ENCODE data around the gene TAC3.
A peak's percentile ranks its signal among the peaks of the same experiment; 100 is the strongest.
"Not testable (repeated sequence)": the region's sequence is repeated elsewhere in the genome, so short reads cannot be mapped to it uniquely, and the experiment has no call there.

TAC3 gene

DNA sequence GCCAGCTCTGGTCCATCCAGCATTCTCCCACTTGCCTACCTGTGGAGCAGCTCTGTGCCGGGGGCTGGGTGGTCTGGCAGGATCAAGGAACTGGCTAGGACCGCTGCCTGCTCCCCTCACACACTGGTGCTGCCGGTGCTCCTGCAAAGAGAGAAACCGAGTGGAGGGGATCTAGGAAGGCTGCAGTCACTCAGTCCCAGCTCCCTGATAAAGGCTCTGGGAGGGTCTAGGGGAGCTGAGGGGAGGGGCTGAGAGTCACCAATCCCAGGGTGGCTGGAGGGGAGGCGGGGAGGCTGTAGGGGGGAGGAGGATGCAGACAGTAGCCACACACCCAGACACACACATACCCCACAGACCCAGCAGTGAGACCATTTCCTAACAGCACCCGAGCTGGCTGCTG lies at the start of gene TAC3:
TAC3 (minus strand) TSS at position 182 of the 400 bp plus-strand sequence. CDS start 732 bp downstream, outside the sequence.
- DNase-seq: no peak

DNA sequence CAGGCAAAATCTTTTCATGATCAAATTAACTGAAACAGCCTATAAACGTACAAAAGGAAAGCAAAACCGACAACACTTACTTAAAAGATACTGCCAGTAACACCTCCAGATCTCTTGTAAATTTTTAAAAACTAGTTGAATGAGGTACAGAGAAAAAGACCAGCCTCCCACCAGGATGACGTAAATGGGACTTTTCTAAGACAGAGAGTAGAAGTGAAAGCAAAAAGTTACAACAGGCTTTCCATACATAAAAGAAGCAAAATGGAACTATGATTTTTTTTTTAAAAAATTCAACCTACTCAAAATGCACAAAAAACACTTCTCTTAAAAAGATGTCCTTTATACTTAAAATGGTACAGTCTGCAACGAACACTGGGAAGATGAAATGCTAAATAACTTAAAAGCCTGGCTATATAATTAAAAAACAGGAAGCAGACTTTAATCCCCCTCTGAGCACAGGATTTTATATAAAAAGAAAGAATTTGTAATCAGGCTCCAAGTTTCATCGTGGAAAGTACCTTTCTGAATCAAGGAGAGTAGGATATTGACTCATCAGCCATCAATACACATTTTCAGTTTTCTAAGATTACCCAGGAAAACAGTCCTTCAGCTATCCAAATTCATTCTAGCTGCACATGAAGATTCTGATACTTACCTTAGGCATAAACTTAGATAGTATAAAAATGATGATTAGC lies 47.8 kb upstream of the TAC3 start:
- no peak for DNase-seq

DNA sequence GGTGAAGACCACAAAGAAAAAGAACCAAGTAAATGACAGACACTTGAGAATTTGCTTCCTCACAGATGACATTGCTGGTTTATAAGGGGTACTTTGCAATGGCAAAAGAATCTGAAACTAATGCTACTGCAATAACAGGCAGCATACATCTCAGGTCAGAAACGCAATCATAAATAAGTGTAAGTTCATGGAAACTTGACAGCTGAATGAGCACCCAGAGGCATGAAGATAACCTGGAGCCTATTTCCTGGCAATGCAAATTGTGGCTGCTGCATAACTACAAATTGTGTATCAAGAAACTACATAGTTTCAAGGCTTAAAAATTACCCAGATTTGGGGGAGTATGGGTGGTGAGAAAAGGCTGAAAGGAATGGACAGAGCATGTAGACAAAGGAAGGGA lies 42.1 kb upstream of the TAC3 start:
- no peak for DNase-seq

DNA sequence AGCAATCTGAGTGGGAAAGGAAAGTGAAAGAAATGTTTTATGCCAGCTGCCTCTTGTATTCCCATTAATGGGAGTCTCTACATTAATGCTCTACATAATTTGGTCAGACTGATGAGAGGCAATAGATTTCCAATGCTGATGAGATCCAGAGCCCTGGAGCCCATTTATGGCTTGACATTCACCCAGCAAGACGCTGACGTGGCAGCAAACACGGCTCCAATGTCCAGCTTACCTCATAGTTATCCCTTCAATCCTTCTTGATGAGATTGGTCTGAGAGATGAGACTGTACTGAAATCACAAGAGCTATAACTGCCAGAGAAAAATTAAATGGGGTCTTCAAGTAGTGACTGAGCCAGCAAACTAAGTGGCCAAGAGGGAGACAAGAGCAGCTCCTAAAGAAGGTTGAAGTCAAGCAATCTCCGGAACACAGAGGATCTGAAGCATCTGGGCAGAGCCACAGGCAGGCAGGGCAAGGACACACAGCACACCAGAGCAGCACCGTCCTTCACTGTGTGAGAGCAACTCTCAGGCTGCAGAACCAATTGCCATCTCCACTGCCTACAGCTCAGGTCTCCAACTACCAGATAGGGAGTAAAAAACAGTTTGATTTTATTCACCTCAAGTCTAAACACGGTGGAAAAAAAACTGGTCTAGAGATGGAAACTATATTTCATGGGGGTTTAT lies 40.9 kb upstream of the TAC3 start:
- DNase-seq: no peak

DNA sequence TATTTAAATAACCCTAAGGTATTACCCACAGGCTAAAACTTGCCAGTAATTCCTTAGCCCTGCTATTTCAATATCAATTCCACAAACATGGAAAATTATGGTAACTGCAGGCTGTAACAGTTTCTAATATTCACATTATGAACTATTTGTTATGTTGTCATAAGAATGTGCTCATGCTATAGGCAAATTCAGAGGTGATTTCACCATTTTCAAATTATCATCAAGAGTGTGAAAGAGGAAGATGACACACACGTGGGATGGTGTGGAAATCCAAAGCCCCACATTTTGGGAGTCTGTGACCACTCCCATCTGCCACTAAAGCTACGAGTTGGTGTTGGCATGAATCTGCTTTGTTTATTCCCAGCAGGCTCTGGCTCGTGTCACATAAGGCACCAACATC lies 39.5 kb upstream of the TAC3 start:
- no peak for DNase-seq

DNA sequence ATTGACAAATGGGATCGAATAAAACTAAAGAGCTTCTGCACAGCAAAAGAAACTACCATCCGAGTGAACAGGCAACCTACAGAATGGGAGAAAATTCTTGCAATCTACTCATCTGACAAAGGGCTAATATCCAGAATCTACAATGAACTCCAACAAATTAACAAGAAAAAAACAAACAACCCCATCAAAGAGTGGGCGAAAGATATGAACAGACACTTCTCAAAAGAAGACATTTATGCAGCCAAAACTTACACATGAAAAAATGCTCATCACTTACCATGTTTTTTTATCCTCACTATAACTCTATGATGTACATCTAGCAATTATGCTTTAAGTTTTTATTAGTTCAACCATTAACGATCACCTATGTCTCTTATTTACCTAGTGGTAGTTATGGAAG lies 37.6 kb upstream of the TAC3 start:
- DNase-seq: not testable (repeated sequence)

DNA sequence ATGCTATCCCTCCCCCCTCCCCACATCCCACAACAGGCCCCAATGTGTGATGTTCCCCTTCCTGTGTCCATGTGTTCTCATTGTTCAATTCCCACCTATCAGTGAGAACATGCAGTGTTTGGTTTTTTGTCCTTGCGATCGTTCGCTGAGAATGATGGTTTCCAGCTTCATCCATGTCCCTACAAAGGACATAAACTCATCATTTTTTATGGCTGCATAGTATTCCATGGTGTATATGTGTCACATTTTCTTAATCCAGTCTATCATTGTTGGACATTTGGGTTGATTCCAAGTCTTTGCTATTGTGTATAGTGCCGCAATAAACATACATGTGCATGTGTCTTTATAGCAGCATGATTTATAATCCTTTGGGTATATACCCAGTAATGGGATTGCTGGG lies 36.8 kb upstream of the TAC3 start:
- DNase-seq: not testable (repeated sequence)

DNA sequence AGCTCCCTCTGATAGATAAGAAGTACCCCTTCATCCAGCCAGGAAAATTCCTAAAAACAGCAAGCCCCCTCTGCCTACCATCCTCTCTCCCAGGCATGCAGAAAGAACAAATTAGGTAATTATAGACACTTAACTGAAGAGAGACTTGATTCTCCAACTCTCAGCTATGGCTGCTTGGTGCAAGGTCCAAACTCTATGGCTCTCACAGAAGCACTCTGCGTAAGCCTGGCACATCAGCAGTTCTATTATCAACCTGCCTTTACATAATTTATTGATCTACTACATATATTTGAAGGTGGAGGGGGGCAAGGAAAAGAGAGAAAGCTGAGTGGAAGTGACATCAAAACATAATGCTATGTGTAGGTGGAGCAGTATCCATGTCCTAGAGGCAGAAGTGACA lies 34.7 kb upstream of the TAC3 start:
- DNase-seq: no peak

DNA sequence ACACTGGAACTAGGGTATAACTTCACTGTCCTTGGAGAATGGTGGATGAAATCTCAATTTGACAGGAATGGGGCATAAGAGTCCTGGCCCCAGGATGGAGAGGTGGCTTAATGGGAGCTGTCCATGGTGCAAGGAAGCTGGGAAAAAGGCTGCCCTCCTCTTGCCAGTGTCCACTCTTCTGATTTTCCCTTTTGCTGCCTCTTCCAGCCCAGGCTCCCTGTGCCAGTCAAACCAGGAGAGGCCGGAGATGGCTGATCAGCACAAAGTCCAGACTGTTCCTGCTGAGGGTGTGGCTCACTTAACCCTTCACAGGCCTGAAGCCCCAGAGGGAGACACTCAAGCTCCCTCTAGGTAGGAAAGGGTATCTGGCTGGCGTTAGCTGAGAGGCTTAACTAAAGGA lies 33.6 kb upstream of the TAC3 start, which contains the start of gene MYO1A:
MYO1A (minus strand) TSS at position 240 of the 400 bp plus-strand sequence. CDS start 1,806 bp downstream, outside the sequence.
- DNase-seq: no peak

DNA sequence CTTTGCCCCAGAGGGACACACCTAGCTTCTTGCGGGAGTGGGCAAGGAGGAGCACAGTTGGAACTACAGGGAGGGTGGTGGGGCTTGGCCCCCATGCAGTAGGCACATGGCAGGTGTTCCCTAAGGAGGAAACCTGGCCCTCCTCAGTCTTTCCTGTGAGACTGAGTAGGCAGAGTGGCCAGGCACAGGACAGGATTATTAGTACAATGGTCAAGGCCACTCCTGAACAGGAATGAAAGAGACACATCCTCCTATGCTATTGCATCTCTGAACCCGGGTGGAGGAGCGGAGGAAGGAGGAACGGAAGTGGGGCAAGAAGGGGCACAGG lies 32.8 kb upstream of the TAC3 start:
- DNase-seq: no peak

DNA sequence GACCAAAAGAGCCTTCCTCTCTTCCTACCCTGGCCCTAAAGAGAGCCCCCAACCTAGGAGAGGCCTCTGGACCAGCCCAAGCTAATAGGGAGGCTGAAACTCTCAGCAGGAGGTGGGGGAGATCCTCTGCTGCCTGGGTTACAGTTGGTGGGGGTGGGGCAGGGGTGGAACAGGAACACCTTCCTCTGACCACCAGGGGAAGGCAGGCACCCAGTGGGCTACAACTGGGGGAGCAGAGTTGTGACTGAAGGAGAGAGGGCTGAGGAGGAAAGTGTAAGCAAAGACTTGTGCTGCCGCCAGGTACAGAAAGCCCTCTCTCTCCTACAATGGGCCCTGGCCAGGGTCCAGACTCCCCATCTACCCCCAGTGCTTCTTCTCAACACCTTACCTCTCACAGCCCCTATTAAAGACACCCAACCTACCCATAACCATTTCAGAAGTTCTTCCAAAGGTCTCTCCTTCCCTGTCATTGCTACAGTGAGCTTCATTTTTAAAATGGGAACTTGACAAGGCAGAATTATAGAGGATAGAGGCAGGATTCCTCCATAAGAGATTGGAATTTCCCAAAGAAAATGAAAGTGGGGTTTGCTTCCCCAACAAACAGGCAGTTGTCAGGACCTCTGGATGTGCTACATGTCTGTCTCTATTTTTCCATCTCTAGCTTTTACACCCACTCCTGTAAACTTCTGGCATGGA lies 32.2 kb upstream of the TAC3 start:
- no peak for DNase-seq

DNA sequence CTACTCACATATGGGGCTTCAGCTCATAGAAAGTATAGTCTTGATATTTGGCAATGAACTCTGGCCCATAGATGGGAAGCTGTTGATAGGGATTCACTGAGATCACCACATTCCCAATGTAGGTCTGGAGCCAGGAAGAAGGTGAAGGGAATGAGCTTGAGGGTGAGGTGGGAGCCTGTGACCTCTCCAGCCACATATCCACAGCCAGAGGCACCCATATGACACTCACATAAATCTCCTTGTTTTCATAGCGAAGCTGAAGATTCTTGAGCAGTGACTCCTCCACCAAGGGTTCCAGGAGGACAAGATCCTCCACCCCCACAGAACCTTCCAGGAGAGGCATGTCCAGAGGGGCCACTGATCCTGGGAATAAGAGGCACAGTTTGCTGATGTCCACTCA lies 31.7 kb upstream of the TAC3 start:
- no peak for DNase-seq

DNA sequence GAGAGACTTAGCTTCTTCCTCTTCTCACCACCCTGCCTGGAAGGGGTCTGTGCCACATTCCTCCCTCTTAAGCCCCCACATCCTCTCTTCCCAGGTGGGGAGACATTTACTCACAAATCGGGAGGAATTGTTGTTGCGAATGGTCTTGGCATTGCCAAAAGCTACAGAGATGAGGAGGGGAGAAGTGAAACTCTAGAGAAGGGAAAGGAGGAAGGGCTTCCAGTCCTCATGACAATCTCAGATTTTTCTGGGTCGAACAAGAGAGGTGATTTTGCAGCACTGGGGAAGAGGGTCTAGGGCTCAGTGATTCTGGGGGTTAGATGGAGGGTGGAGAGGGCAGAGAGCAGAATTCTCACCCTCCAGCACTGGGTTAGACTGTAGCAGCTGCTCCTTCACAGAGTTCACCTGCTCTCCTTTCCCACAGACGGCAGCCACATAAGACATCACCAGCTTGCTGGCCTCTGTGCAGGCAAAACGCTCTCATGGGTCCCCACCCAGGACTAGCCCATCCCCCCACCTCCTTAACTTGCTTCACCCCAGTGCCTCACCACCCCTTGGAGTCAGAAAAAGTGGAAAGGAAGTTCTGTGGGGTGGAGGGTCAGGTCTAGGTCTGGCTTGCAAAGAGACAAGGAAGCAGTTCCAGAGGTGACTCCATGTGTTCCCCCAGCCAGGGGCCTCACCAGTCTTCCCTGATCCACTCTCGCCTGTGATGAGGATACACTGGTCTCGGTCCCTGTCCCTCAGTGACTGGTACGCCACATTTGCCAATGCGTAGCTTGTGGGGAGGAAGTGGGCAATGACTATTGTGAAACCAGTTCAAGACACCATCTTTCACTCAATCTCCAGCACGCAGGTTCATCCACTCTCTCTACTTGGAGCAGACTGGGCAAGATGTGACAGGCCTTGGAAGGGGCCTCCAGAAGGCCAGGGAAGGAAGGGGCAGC lies 30.9 kb upstream of the TAC3 start:
- DNase-seq: peak in 2 of 14 donors; percentile 3 to 42

DNA sequence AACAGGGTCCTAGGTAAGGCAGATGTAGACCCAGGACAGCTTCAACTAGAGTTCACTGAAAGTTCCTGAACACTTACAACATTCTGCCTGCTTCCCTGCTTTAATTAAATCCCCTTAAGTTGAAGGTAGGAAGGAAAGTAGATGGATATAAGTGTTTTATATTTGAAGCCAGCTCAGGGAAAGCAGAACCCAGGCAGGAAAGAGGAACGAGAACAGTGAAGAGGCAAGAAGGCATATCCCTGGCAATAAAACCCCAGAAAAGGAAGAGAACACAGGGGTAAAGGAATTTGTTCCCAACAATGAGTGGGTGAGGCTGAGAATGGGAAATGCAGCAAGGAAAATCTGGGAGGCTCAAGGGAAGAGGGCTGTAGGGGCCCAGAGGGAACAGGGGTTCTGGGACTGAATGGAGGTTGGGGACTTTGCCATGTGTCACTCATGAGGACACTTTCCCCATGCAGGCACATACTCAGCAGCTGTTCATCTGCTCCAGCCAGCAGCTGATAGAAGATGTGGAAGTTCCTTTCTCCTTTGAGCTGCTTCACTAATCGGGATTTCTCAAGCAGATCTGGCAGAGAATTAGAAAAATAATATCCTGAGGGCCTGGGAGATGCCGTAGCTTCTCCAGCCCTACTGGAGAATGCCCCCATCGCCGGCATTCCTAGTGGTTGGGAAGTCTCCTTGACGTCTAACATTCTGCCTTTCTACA lies 29.9 kb upstream of the TAC3 start:
- DNase-seq: no peak

DNA sequence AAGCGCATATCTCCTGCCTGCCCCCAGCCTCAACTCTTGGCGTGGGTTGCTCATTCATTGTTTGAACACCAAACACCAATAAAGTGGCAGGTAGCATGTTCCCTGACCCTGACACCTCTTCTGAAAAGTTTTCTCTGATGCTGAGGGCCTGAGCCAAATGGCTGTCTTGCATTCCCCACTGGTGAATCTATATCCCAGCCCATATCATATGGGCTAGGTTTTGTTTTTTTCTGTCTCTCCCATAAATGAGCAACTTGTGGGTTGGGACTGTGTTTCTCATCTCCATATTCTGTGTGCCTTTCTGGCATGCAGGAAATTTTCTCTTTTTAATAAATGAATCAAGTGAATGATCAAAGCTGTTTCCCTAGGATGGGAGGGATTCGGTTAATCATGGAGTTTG lies 28.6 kb upstream of the TAC3 start:
- DNase-seq: no peak

DNA sequence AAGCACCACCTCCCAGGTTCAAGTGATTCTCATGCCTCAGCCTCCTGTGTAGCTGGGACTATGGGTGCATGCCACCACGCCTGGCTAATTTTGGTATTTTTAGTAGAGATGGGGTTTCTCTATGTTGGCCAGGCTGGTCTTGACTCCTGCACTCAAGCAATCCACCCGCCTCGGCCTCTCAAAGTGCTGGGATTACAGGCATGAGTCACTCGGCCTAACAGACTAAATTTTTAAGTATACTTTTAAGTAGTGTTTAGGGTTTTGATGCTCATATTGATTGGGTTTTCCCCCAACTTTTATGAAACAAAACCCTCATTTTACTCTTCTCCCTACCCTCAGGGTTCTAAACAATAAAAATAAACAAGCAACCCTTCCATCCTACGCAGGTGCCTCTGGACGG lies 28.1 kb upstream of the TAC3 start:
- no peak for DNase-seq

DNA sequence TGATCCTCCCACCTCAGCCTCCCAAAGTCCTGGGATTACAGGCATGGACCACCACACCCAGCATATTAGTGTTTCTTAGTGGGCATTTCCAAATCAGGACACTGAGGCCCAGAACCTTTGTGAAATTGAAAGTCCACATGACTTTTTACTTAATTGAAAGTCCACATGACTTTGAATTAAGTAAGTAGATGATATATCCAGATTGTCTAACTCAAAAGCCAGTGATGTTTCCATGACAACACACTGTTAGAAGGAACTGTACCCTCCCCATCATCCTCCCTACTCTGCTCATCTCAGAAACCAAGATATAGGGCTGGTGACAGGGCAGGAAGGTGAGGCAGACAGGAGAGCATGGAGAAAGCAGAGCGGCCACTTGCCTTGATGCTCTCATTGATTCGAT lies 26.4 kb upstream of the TAC3 start:
- DNase-seq: no peak

DNA sequence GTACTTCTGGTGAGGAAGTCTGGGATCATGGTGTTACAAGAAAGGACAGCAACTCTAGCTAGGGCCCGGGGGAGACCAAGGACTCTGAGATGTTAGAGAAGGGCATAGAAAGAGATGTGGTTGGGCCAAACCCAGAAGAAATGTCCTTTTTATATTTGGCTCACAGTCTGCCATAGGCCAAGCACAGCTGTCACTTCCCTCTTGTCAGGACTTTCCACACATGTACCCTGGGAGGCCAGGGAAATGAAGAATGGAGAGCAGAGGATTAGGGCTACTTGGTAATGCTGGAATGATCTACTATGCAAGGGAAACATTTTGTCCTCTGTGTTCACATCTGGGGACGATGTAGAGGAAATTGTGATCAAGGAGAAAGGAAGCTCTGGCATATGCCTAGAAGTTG lies 24.4 kb upstream of the TAC3 start:
- DNase-seq: no peak

DNA sequence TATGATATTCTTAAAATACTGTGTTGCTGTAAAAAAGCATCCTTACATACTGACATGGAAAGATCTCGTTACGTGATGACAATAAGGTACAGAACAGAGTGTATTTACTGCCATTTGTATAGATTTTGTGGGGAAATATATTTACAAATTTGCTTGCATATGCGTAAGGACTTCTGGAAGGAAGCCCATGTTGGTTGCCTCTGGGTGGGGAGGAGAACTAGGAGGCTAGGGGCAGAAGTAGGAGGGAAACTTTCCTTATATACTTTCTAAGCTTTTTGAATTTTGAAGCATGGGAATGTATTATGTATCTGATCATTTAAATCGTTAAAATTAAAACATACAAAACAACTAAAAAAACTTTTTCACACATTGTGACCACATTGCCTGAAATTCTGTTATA lies 23.9 kb upstream of the TAC3 start:
- DNase-seq: no peak

DNA sequence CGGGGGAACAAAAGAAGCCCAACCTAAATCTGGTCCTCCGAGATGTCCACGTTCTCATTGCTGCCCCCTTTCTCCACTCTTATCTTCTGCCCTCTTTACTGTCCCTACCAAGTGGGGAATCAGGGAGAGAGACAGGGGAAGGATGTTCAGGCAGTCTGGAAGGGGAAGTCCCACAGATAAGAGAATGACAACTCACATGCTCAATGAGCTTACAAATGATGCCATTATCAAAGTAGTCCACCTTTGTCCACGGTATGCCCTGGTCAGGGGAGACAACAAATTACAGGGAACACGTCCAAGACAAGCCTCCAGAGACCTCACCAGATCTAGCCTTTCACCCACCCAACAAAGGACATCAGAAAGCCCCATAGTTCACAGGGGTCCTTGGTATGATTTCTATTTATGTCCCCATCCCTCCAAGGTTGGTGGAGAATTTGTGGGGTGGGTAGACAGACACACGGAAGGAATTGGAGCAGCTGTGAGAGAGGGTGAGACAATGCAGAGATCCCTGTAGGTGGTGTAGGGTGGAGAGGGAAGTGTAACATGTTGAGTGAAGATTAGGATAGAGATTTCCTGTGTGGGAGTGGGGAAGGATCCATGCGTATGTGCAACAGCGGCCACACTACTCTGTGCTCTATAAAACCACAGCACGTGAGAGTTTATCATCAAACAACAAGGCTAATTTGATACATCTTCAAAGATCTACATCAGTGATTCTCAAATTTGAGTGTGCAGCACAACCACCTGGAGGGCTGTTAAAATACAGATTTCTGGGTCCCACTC lies 22.9 kb upstream of the TAC3 start:
- DNase-seq: no peak

DNA sequence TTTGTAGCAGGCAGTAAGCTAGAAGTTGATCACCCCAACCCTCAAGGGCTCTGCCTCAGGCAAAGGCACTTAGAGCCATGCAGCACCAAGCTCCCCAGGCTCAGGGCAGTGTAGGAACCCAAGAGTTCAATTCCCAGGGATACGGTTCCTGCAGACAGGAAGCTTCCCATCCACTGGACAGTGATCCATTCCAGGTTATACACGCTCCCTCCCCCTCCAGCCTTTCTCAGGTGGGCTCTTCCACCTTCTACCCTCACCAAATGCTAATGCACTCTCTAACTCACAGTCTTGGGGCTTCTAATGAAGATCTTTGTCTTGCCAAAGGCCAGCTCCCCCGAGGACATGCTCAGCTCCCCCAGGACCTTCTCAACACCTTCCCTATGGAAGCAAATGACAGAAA lies 20.9 kb upstream of the TAC3 start:
- DNase-seq: no peak
